Measurements from ENCODE around the gene RPS15.

The RPS15 gene

GRCh38 chr19:1451916-1452801 lies 14.0 kb downstream of the RPS15 start:
- no peak for DNase-seq (ENCODE audit: low read depth in 2 of 2)

- no peak for DNase-seq (ENCODE audit: low read depth in 2 of 2)
Observed at GRCh38 chr19:1452802-1453524, 14.8 kb downstream of the RPS15 start.

- no peak for DNase-seq (ENCODE audit: low read depth in 2 of 2)
Observed at GRCh38 chr19:1453525-1454364, 15.5 kb downstream of the RPS15 start.

GRCh38 chr19:1455002-1455335 lies 16.8 kb downstream of the RPS15 start:
- no peak for DNase-seq (ENCODE audit: low read depth in 2 of 2)

- no peak for DNase-seq (ENCODE audit: low read depth in 2 of 2)
Observed at GRCh38 chr19:1455336-1456120, 17.3 kb downstream of the RPS15 start.

GRCh38 chr19:1456121-1456900 lies 18.1 kb downstream of the RPS15 start:
- DNase-seq (ENCODE audit: low read depth in 2 of 2) = no peak

GRCh38 chr19:1457031-1457739 lies 19.0 kb downstream of the RPS15 start:
- DNase-seq (ENCODE audit: low read depth in 2 of 2) = no peak

- DNase-seq (ENCODE audit: low read depth in 2 of 2) = no peak
Observed at GRCh38 chr19:1457892-1458291, 19.7 kb downstream of the RPS15 start.

- no peak for DNase-seq (ENCODE audit: low read depth in 2 of 2)
Observed at GRCh38 chr19:1459479-1459878, 21.3 kb downstream of the RPS15 start.

GRCh38 chr19:1460033-1460995 lies 22.1 kb downstream of the RPS15 start:
- DNase-seq (ENCODE audit: low read depth in 2 of 2) = no peak

GRCh38 chr19:1461862-1462261 lies 23.7 kb downstream of the RPS15 start:
- DNase-seq (ENCODE audit: low read depth in 2 of 2) = no peak

GRCh38 chr19:1465191-1466016 lies 27.2 kb downstream of the RPS15 start:
- DNase-seq (ENCODE audit: low read depth in 2 of 2) = no peak

GRCh38 chr19:1466018-1466460 lies 27.8 kb downstream of the RPS15 start:
- DNase-seq (ENCODE audit: low read depth in 2 of 2) = no peak

- no peak for DNase-seq (ENCODE audit: low read depth in 2 of 2)
Observed at GRCh38 chr19:1466461-1467214, 28.4 kb downstream of the RPS15 start.

- DNase-seq (ENCODE audit: low read depth in 2 of 2) = no peak
Observed at GRCh38 chr19:1467215-1467489, 29.0 kb downstream of the RPS15 start.

GRCh38 chr19:1467490-1468273 lies 29.5 kb downstream of the RPS15 start:
- no peak for DNase-seq (ENCODE audit: low read depth in 2 of 2)

All from activated CD4-positive, alpha-beta T cell treated with anti-CD3 and anti-CD28 coated beads for 24 hours (primary cell).